ENCODE measurements around the gene ZNF784. TPM values are rescaled to one million over a fixed set of nuclear protein-coding genes. Genes with fewer than 3 reads are reported as not detected.
A peak's percentile ranks its signal among the peaks of the same experiment; 100 is the strongest.

The ZNF784 gene
- total and polyA plus RNA-seq, 2 of the 13 experiments (the other 11 are each of a cell fraction or from before 2014, with no cell fraction given), result 4.1 to 4.2 TPM

DNA sequence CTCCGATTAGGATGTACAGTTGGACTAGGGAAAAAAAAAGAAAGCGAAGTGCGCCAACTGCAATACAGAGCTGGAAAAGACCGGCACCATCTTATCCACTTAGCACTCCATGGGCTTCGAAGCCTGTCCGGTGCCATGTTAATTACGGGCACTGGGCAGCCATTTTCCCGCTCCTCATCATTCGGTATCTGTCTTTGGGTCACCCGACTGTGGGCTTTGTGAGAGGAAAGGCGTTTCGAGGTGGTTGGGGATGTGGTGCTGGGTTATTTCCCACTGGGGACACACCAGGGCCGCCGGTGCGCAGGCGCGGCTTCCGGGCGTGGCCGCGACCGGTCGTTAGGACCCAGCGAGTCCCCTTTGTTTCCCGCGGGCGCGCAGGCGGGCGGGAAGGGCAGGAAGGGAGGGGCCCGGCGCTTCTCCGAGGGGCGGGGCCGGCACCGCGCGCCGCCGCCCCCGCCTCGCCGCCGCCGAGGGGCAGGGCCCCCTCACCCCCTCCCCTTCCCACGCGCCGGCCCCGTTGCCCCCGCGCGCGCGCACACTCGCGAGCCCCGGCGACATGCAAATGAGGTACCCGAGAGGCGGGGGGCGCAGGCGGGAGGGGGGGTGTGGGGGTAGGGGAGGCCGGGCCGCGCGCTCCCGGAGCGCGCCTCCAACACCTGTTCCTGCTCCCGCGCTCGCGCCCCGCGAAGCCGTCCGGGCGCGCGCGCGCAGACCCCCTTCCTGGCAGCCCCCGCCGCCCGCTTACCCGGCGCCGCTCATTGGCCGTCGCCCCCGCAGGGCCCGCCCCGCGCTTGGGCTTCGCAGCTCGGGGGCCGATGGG lies 24.3 kb downstream of the ZNF784 start, which contains the start of gene ZNF524 (continued):
- TF ChIP-seq, protein P1, sequence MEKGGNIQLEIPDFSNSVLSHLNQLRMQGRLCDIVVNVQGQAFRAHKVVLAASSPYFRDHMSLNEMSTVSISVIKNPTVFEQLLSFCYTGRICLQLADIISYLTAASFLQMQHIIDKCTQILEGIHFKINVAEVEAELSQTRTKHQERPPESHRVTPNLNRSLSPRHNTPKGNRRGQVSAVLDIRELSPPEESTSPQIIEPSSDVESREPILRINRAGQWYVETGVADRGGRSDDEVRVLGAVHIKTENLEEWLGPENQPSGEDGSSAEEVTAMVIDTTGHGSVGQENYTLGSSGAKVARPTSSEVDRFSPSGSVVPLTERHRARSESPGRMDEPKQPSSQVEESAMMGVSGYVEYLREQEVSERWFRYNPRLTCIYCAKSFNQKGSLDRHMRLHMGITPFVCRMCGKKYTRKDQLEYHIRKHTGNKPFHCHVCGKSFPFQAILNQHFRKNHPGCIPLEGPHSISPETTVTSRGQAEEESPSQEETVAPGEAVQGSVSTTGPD (CRISPR knock-in tag; IDR thresholded peaks at IDR 0.05), result no peak
- TF ChIP-seq NR2C2 (CRISPR knock-in tag; IDR thresholded peaks at IDR 0.05; ENCODE audit: borderline replicate concordance) (peak; percentile 92), ZNF333 (CRISPR knock-in tag; IDR thresholded peaks at IDR 0.05; ENCODE audit: borderline replicate concordance) (no peak), NKX3-1 (CRISPR knock-in tag; IDR thresholded peaks at IDR 0.05) (peak; percentile 17), KLF13 (CRISPR knock-in tag; IDR thresholded peaks at IDR 0.05) (no peak), ZNF160 (CRISPR knock-in tag; IDR thresholded peaks at IDR 0.05) (peak; percentile 73), TARDBP (CRISPR knock-in tag; IDR thresholded peaks at IDR 0.05) (peak; percentile 14; the same call in 1 of the 2 replicates), YY1 (IDR thresholded peaks at IDR 0.05; ENCODE audit: insufficient read depth, insufficient replicate concordance, low read depth, low read length) (peak; percentile 94), SMAD1 (CRISPR knock-in tag; IDR thresholded peaks at IDR 0.05; ENCODE audit: borderline replicate concordance, low read depth) (no peak), ZNF317 (CRISPR knock-in tag; IDR thresholded peaks at IDR 0.05) (0 out of 2 replicates have a peak, but pooled peaks have one; percentile 27), ZNF563 (CRISPR knock-in tag; IDR thresholded peaks at IDR 0.05) (0 out of 2 replicates have a peak, but pooled peaks have one; percentile 11)
- TF ChIP-seq, protein P2, sequence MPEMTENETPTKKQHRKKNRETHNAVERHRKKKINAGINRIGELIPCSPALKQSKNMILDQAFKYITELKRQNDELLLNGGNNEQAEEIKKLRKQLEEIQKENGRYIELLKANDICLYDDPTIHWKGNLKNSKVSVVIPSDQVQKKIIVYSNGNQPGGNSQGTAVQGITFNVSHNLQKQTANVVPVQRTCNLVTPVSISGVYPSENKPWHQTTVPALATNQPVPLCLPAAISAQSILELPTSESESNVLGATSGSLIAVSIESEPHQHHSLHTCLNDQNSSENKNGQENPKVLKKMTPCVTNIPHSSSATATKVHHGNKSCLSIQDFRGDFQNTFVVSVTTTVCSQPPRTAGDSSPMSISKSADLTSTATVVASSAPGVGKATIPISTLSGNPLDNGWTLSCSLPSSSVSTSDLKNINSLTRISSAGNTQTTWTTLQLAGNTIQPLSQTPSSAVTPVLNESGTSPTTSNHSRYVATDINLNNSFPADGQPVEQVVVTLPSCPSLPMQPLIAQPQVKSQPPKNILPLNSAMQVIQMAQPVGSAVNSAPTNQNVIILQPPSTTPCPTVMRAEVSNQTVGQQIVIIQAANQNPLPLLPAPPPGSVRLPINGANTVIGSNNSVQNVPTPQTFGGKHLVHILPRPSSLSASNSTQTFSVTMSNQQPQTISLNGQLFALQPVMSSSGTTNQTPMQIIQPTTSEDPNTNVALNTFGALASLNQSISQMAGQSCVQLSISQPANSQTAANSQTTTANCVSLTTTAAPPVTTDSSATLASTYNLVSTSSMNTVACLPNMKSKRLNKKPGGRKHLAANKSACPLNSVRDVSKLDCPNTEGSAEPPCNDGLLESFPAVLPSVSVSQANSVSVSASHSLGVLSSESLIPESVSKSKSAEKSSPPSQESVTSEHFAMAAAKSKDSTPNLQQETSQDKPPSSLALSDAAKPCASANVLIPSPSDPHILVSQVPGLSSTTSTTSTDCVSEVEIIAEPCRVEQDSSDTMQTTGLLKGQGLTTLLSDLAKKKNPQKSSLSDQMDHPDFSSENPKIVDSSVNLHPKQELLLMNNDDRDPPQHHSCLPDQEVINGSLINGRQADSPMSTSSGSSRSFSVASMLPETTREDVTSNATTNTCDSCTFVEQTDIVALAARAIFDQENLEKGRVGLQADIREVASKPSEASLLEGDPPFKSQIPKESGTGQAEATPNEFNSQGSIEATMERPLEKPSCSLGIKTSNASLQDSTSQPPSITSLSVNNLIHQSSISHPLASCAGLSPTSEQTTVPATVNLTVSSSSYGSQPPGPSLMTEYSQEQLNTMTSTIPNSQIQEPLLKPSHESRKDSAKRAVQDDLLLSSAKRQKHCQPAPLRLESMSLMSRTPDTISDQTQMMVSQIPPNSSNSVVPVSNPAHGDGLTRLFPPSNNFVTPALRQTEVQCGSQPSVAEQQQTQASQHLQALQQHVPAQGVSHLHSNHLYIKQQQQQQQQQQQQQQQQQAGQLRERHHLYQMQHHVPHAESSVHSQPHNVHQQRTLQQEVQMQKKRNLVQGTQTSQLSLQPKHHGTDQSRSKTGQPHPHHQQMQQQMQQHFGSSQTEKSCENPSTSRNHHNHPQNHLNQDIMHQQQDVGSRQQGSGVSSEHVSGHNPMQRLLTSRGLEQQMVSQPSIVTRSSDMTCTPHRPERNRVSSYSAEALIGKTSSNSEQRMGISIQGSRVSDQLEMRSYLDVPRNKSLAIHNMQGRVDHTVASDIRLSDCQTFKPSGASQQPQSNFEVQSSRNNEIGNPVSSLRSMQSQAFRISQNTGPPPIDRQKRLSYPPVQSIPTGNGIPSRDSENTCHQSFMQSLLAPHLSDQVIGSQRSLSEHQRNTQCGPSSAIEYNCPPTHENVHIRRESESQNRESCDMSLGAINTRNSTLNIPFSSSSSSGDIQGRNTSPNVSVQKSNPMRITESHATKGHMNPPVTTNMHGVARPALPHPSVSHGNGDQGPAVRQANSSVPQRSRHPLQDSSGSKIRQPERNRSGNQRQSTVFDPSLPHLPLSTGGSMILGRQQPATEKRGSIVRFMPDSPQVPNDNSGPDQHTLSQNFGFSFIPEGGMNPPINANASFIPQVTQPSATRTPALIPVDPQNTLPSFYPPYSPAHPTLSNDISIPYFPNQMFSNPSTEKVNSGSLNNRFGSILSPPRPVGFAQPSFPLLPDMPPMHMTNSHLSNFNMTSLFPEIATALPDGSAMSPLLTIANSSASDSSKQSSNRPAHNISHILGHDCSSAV (CRISPR knock-in tag; IDR thresholded peaks at IDR 0.05; ENCODE audit: borderline replicate concordance), result no peak
- TF ChIP-seq, protein P3, sequence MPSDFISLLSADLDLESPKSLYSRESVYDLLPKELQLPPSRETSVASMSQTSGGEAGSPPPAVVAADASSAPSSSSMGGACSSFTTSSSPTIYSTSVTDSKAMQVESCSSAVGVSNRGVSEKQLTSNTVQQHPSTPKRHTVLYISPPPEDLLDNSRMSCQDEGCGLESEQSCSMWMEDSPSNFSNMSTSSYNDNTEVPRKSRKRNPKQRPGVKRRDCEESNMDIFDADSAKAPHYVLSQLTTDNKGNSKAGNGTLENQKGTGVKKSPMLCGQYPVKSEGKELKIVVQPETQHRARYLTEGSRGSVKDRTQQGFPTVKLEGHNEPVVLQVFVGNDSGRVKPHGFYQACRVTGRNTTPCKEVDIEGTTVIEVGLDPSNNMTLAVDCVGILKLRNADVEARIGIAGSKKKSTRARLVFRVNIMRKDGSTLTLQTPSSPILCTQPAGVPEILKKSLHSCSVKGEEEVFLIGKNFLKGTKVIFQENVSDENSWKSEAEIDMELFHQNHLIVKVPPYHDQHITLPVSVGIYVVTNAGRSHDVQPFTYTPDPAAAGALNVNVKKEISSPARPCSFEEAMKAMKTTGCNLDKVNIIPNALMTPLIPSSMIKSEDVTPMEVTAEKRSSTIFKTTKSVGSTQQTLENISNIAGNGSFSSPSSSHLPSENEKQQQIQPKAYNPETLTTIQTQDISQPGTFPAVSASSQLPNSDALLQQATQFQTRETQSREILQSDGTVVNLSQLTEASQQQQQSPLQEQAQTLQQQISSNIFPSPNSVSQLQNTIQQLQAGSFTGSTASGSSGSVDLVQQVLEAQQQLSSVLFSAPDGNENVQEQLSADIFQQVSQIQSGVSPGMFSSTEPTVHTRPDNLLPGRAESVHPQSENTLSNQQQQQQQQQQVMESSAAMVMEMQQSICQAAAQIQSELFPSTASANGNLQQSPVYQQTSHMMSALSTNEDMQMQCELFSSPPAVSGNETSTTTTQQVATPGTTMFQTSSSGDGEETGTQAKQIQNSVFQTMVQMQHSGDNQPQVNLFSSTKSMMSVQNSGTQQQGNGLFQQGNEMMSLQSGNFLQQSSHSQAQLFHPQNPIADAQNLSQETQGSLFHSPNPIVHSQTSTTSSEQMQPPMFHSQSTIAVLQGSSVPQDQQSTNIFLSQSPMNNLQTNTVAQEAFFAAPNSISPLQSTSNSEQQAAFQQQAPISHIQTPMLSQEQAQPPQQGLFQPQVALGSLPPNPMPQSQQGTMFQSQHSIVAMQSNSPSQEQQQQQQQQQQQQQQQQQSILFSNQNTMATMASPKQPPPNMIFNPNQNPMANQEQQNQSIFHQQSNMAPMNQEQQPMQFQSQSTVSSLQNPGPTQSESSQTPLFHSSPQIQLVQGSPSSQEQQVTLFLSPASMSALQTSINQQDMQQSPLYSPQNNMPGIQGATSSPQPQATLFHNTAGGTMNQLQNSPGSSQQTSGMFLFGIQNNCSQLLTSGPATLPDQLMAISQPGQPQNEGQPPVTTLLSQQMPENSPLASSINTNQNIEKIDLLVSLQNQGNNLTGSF (CRISPR knock-in tag; IDR thresholded peaks at IDR 0.05), result 0 out of 2 replicates have a peak, but pooled peaks have one; percentile 22

All from HepG2 (cell line).